Activated CD8-positive, alpha-beta memory T cell treated with anti-CD3 and anti-CD28 coated beads for 24 hours (primary cell): ENCODE measurements around the gene ZNF281.
"Not testable (repeated sequence)": the region's sequence is repeated elsewhere in the genome, so short reads cannot be mapped to it uniquely, and the experiment has no call there.

ENCODE experiments used
- DNase-seq: peaks from one replicate; pipeline ENCODE4 v3.0.0-alpha.2; 2020

The ZNF281 gene

GRCh38 chr1:200409761-200410565 is at the start of gene ZNF281:
Gene ZNF281, minus strand, starts transcription at chr1:200410036. Its CDS starts 331 bp downstream, at chr1:200409705.
- peak; percentile 97 for DNase-seq

DNA sequence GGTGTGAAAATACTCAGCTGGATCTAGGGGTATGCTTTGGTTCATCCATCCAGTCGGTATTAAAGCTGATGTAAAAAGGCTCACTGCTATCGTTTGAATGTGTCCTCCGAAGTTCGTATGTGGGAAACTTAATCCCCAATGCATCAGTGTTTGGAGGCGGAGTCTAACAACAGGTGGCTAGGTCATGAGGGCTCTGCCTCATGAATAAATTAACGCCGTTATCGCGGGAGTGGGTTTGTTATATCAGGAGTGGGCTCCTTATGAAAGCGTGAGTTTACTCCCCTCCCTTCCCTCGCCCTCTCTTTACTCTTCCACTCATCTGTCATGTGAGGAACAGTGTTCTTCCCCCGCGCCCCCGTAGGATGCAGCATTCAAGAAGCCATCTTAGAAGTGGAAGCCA is 48.9 kb upstream of the ZNF281 start:
- no peak for DNase-seq

DNA sequence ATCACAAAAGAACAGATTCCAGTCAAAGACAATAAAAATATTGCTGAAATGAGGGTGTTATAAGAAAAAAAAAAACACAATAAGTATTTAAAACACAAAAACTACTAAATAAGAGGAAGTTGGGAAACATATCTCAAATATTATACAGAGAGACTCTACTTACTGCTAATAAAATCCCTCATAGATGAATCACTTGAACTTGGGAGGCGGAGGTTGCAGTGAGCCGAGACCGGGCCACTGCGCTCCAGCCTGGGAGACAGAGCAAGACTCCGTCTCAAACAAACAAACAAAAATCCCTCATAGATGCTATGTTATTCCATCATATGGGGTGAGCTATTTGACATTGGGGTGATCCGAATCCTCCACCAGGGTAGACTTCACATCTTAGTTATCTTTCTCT is 48.0 kb upstream of the ZNF281 start:
- no peak for DNase-seq

- DNase-seq: no peak
These were observed 44.6 kb upstream of the ZNF281 start for GRCh38 chr1:200454425-200454824.

GRCh38 chr1:200453553-200453905 is 43.7 kb upstream of the ZNF281 start:
- no peak for DNase-seq

DNA sequence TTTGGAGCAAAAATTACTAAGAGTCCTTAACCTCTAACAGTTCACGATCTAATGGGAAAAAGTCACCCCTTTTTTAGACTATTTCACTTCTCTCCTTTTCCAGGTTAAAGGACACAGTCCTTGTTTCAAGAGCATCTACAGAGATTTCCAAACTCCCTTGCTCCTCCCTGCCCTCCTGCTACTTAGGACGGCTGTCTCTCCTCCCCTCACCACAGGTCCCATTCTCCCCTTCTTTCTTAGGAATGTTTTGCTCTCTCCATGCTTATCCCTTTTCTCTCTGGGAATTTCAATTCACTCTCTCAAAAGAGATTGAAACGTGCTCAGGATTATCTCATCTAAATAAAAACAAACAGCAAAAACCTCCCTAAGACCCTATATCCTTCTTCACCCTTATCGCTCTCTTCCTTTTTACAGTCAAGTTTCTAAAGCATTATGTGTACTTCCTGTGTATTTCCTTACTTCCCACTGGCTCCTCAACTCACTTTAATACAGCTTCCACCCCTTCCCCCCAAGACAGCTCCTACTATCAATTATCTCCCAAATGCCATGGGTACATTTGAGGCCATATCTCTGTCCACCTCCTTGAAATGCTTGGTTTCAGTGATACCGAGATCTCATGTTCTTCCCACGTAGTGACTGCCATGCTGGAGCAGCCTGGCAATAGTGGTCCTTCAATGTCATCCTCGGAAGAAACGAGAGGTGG is 43.2 kb upstream of the ZNF281 start:
- DNase-seq: no peak

DNA sequence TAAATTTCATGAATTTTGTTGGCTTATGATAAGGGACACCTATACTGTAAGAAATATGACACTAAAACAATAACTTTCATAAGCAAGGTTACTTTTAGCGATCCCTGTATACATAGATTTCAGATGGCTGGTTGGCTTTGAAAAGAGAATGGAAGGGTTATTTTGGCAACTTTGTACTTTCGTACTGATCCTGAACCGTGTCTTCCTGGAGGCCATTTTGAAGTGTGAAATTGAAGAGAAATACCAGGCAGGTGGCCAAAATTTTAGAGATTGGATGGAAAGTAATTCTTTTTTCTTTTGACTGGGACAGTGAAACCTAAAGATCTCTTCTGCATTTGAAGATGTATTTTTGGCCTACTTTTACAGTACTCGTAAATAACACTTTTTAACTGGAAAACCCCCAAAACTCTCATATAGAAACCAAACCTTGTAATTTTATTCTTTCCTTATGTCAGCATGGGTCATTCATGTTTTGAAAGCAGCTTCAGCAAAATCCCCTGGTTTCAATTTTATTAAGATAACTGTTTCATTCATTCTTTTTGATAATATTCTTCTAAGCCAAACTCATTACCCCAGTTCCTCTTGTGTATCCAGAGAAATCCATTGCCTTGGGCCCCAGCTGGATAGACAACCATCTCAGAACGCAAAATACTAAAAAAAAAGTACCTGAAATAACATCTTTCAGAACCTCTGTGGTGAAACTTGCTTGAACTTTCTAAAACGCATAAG is 38.4 kb upstream of the ZNF281 start:
- DNase-seq: no peak

- DNase-seq: no peak
These were observed 35.4 kb upstream of the ZNF281 start for GRCh38 chr1:200445213-200445612.

DNA sequence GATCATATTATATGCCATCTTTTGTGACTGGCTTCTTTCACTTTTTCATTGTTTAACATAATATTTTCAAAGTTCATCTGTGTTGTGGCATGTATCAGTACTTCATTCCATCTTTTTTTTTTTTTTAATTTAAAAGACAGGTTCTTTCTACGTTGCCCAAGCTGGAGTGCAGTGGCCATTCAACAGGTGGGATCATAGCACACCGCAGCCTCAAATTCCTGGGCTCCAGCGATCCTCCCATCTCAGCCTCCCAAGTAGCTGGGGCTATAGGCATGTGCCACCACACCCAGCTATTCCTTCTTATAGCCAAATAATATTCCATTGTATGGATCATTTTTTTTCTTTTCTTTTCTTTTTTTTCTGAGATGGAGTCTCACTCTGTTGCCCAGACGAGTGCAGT is 34.6 kb upstream of the ZNF281 start:
- no peak for DNase-seq

GRCh38 chr1:200443860-200444259 is 34.0 kb upstream of the ZNF281 start:
- no peak for DNase-seq

DNA sequence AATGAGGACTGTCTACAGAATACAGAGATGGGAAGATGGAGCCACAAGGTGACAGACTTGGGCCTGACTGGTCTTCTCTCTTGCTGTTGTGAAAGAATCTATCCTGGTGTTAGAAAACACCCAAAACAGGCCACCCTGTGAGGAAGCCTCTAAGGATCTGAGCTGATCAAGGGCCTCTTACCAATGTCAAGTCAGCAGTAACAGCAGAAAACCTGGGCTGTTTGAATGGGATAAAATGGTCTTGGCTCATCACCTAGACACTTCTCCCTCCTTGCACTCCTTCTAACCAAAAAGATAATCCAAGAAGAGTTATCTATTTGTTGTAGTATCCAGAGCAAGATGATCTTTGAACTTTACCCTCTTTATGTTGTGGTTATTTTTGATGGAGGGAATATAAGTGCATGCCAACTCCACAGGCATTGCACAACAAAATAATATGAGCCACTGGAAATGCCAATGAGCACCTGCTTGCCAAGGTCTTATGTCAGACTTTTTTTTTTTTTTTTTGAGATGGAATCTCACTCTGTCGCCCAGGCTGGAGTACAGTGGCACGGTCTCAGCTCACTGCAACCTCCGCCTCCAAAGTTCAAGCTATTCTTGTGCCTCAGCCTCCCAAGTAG is 32.8 kb upstream of the ZNF281 start:
- no peak for DNase-seq

GRCh38 chr1:200442023-200442422 is 32.2 kb upstream of the ZNF281 start:
- no peak for DNase-seq

GRCh38 chr1:200438911-200439310 is 29.1 kb upstream of the ZNF281 start:
- no peak for DNase-seq

GRCh38 chr1:200438413-200438812 is 28.6 kb upstream of the ZNF281 start:
- not testable (repeated sequence) for DNase-seq

- no peak for DNase-seq
These were observed 27.8 kb upstream of the ZNF281 start for GRCh38 chr1:200437556-200438203.

- no peak for DNase-seq
These were observed 27.3 kb upstream of the ZNF281 start for GRCh38 chr1:200437088-200437487.

GRCh38 chr1:200436436-200436835 is 26.6 kb upstream of the ZNF281 start:
- DNase-seq: no peak

GRCh38 chr1:200435200-200435780 is 25.5 kb upstream of the ZNF281 start:
- DNase-seq: no peak

DNA sequence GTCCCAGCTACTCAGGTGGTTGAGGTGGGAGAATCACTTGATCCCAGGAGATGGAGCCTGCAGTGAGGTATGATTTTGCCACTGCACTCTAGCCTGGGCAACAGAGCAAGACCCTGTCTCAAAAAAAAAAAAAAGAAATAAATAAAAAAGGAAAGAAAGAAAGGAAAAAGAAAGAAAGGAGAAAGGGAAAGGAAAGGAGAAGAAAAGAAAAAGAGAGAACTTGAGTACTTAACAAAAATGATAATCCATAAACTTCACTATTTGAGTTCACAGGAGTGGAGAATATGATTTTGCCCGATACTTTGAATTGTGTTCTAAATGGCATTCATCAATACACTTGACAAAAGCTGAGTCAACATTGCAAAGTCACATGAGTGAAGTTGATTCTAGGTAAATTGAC is 23.8 kb upstream of the ZNF281 start:
- DNase-seq: no peak

DNA sequence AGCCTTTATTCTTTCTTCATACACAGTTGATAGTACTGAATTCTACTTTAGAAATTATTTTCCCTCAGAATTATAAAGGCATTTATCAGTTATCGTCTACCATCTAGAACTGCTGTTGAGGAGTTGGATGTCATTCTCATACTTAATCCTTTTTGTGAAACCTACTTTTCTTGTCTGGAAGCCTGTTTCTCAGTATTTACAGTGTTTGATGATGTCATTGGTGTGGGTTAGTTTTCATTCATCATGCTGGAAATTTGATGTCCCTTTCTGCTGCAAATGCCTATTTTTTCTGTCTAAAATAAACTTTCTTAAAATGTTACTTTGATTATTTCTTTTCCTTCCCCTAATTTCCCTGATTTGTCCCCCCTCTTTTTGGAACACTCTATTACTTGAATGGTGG is 22.8 kb upstream of the ZNF281 start:
- DNase-seq: no peak

- no peak for DNase-seq
These were observed 19.4 kb upstream of the ZNF281 start for GRCh38 chr1:200429221-200429751.
